ENCODE measurements around the gene CDC14A. TPM values are rescaled to one million over a fixed set of nuclear protein-coding genes. Genes with fewer than 3 reads are reported as not detected.

CDC14A gene
- total and polyA plus RNA-seq, 2 of the 8 experiments (the other 6 are each of a cell fraction or from before 2014, with no cell fraction given) = 3.2 to 8.9 TPM

GRCh38 chr1:100352267-100353070 lies at the start of gene CDC14A (continued):
- no peak for TF ChIP-seq ATF2 (IDR thresholded peaks at IDR 0.05; ENCODE audit: low read length)
- peak; percentile 52 for TF ChIP-seq KDM4A (IDR thresholded peaks at IDR 0.05; ENCODE audit: low read depth, low read length, severe bottlenecking)
- TF ChIP-seq TBP (IDR thresholded peaks at IDR 0.05; ENCODE audit: low read depth, low read length) = peak; percentile 58; the same call in 1 of the 2 replicates
- no peak for TF ChIP-seq RAD21 (IDR thresholded peaks at IDR 0.05 in 1 of 2, conservative IDR thresholded peaks at IDR 0.05 in 1 of 2; ENCODE audit: low read depth in 2 of 2, low read length in 2 of 2)
- no peak for TF ChIP-seq GTF2F1 (IDR thresholded peaks at IDR 0.05; ENCODE audit: borderline replicate concordance, low read depth, low read length)
- TF ChIP-seq YY1 (IDR thresholded peaks at IDR 0.05; ENCODE audit: low read depth, low read length) = peak; percentile 47; the same call in 1 of the 2 replicates
- TF ChIP-seq CBX8 (IDR thresholded peaks at IDR 0.05; ENCODE audit: borderline replicate concordance, low read depth, low read length) = no peak
- 0 out of 2 replicates have a peak, but pooled peaks have one; percentile 10 for TF ChIP-seq E2F6 (IDR thresholded peaks at IDR 0.05)
- peak; percentile 88 for TF ChIP-seq POLR2AphosphoS5 (IDR thresholded peaks at IDR 0.05; ENCODE audit: low read depth, low read length)
- TF ChIP-seq POLR2A (IDR thresholded peaks at IDR 0.05; ENCODE audit: control extremely low read depth in 1 of 2, low read depth in 2 of 2, low read length in 2 of 2) = peak; percentile 51 to 96
- peak in 1 of 2 experiments; percentile 89; a peak in 2 of 4 replicates for TF ChIP-seq HDAC2 (IDR thresholded peaks at IDR 0.05; ENCODE audit: borderline replicate concordance in 1 of 2, low read depth in 2 of 2, low read length in 2 of 2)
- no peak for TF ChIP-seq SIX5 (IDR thresholded peaks at IDR 0.05; ENCODE audit: low read depth, low read length)
- no peak for TF ChIP-seq MAX (IDR thresholded peaks at IDR 0.05)
- TF ChIP-seq, protein P1, sequence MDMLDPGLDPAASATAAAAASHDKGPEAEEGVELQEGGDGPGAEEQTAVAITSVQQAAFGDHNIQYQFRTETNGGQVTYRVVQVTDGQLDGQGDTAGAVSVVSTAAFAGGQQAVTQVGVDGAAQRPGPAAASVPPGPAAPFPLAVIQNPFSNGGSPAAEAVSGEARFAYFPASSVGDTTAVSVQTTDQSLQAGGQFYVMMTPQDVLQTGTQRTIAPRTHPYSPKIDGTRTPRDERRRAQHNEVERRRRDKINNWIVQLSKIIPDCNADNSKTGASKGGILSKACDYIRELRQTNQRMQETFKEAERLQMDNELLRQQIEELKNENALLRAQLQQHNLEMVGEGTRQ (IDR thresholded peaks at IDR 0.05; ENCODE audit: low read length) = no peak
- no peak for TF ChIP-seq CTCF (IDR thresholded peaks at IDR 0.05; ENCODE audit: control extremely low read depth in 1 of 3, insufficient read depth in 1 of 3, low read depth in 1 of 3, low read length in 3 of 3)
- no peak for TF ChIP-seq SAP30 (IDR thresholded peaks at IDR 0.05; ENCODE audit: insufficient read depth, insufficient replicate concordance, low read length)

Measured in H1 (cell line).